ENCODE data around the gene TMEM8B.

TMEM8B gene

DNA sequence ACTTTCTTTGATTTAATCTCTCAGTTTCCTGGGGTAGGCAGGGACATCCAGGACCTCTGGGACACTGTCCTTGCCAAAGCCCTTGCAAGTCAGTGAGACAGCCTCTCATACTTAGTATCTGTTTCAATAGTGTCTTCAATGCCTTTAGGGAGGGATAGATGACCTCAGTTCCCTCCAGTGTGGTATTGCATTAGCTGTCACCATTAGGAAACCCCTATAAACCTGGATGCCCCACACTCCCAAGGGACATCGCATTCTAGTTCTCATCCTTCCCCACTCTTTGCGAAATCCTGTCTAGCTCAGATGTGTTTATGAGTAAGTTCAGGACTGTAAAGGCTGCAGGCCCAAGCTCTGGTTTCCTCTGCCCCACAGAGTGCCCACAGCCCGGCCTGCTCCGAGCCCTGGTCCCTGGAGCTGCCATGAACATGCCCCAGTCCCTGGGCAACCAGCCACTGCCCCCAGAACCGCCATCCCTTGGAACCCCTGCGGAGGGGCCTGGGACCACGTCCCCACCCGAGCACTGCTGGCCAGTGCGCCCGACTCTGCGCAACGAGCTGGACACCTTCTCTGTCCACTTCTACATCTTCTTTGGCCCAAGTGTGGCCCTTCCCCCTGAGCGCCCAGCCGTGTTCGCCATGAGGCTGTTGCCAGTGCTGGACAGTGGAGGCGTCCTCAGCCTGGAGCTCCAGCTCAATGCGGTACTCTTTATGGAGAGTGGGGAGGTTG is 13.2 kb downstream of the TMEM8B start:
- DNase-seq, result no peak

- no peak for DNase-seq
These were observed 13.8 kb downstream of the TMEM8B start for GRCh38 chr9:35842795-35843194.

DNA sequence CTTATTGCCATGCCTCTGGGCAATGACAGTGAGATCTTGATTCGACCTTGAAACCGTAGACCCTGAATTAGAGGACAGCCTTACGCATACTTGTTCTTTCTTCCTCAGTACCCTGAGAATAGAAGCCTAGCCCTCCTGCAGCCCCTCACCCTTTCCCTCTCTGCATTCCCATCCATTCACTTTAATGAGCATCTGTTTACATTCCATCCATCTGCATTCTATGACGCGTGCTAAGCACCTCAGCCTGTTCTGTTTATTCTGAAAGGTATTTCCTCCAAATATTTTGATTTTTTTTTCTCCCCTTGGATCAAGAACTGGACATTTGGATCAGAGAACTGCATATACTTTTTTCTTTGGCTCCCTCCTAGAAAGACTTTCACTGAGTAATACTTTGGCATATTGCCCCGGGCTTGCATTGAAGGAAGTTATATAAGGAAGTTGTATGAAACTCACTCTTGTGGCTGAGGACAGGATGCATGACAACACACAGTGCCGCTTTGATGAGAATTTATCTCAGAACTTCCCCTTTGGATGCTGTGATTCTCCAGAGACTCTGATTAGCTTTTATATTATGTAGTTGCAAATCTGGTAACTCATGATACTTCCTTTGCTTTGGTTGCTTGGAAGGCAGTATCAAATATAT is 15.7 kb downstream of the TMEM8B start:
- DNase-seq, result no peak

- no peak for DNase-seq
These were observed 17.1 kb downstream of the TMEM8B start for GRCh38 chr9:35845824-35846771.

DNA sequence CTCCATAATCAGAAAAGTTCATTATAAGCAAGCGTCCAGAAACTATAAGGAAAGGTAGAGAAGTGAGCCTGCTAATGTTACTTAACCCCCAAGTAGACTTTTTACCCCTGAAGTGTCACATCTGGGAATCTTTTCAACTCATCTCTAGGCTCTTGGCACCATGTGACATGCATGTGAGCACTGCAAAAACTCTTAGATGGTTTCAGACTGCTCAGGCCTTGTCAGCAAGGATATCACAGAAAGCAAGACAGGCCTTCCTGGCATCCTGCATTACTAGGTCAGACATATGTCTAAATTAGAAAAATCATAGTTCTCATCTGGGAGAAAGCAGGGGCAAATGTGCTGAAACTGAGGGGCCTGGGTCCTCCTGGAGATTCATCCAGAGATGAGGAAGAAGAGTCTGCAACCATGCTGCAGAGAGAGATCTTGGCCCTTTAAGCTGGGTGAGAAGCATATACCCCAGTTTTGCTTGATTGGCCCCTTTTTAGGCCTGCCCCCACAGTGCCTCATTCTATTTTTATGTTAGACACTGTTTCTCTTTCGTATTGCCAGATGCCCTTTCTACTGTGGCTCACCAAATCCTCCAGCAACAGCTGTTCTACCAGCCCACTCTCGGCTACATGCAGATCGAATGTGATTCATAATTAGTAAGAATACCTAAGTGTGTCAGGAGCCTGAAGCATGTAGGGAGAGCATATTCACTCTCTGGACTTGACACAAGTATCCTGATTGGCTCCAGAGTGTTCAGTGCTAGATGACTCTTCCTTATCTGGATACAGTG is 19.0 kb downstream of the TMEM8B start:
- DNase-seq, result no peak

DNA sequence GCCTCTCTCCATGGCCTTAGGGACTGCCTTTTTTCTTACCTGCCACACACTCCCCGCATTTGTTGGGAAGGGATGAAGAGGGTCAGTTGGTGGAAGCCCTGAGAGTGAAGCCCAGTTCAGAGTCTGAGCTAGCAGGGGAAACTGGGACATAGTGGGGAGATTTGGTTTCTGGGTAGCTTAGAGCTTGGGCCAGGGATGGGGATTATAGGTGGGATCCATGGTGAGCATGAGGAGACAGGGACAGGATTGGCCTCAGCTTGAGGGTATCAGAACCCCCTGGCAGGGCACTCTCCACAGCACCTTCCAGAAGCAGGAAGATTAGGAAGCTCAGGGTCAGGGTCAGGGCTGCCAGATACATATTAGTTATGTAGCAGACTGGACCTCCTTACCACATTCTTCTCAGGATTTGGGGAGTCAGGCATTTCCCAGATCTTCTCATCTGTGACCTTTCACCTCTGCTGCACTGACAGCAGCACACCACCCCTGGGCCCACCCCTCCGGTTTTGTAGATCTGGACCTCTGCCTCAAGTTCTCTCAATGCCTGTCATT is 23.3 kb downstream of the TMEM8B start:
- DNase-seq, result no peak

DNA sequence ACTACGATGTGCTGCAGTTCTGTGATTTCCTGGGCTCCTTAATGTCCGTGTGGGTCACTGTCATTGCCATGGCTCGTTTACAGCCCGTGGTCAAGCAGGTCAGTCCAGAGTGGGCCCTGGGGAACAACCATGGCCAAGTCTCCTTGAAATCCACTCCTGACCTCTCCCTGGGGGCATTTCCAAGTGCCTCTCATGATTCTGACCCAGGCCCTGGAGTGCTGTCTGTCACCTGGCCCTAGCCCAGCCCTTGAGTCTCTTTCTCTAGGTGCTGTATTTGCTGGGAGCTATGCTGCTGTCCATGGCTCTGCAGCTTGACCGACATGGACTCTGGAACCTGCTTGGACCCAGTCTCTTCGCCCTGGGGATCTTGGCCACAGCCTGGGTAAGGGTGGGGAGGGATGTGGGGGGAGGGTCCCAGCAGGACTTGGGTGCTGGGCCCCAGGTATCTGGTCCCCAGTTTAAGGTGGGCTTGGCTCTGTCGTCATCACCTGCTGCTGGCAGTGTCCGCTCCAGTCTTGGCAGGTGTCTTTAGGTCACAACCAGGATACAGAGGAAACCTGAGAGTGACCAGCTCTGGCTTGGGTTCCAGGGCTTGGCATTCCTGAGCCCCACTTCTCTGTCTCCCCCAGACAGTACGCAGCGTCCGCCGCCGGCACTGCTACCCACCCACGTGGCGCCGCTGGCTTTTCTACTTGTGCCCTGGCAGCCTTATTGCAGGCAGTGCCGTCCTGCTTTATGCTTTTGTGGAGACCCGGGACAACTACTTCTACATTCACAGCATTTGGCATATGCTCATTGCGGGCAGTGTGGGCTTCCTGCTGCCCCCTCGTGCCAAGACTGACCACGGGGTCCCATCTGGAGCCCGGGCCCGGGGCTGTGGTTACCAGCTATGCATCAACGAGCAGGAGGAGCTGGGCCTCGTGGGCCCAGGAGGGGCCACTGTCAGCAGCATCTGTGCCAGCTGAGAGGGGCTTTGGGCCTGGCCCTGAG is 24.1 kb downstream of the TMEM8B start:
- no peak for DNase-seq

DNA sequence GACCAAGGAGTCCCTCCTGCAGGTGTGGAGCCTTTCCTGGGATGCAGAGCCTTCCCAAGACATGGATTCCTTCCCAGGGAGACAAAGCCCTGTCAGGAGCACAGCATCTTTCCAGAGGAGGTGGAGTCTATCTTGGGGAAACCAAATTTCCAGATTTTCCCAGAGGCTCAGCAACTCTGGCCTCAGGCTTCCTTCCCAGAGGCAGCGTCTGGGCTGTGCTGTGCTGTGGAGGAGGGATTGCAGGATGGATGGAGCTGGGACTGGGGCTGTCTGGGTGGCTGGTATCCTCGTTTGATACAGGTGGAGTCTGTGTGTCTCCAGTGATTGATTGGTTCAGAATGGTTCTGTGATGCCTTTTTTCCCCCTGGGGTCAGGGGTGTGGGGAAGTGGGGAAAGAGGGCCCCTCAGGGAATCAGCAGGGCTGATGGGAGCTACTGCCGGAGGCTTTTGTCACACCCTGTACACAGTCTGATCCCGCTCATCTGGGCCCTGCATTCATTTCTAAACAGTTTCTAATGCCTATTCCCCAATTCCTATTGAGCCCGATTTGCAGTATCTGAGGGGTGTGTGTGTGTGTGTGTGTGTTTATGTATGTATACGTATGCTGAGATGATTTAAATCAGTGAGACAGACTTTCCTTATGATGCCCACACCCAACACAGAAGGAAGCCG is 25.2 kb downstream of the TMEM8B start:
- no peak for DNase-seq

DNA sequence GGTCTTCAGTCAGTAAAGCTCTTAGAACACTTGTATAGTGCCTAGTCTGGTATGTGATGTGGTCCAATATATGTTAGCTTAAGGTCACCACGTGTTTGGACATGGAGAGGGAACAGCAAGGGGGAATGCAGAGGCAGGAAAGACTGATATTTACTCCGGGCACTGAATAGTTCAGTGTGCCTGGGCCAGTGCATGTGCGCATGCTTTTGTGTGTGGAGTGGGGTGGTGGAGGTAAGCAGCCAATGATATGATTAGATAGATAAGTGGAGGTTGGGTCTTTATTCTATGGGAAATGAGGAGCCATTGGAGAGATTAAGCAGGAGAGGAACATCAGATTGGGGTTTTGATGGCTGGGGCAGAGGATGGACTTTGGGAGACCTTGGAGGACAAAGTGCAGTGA is 27.2 kb downstream of the TMEM8B start:
- DNase-seq, result no peak

DNA sequence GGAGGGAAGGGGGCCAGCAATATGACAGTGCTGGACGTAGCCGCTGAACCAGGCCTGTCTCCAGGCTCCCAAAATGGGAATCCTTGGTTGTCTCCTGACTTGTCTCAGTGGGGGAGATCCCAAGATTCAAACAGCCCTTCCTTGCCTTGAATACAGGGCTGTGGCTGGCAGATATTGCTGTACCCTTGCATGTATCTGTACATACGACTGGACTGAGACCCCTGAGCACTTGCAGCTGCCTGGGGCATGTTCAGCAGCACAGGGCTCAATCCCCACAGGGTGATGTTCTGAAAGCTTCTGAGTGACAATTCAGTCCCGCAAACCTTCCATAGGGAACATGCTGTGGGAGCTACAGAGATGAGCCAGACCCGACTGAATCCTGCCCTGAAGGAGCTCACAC is 27.9 kb downstream of the TMEM8B start:
- no peak for DNase-seq

DNA sequence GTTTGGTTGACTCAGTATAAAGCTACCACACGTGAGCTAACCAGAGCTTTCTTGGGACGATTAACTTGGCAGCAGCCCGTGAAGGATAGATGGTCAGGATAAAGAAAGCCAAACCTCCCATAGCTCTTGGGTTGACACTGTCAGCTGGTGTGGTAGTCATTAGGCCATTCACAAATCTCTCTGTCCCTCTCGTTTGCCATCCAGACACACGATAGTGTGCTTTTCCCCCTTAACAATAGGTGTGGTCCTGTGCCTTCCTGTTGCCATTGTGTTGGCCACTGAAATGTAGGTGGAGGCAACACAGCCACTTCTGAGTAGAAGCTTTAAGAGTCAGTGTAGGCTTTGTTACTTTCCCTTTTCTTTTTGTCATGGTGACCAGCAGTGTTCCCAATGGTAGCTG is 29.4 kb downstream of the TMEM8B start:
- no peak for DNase-seq

- no peak for DNase-seq
These were observed 30.4 kb downstream of the TMEM8B start for GRCh38 chr9:35859310-35859989.

- DNase-seq, result no peak
These were observed 30.9 kb downstream of the TMEM8B start for GRCh38 chr9:35859990-35860339.

DNA sequence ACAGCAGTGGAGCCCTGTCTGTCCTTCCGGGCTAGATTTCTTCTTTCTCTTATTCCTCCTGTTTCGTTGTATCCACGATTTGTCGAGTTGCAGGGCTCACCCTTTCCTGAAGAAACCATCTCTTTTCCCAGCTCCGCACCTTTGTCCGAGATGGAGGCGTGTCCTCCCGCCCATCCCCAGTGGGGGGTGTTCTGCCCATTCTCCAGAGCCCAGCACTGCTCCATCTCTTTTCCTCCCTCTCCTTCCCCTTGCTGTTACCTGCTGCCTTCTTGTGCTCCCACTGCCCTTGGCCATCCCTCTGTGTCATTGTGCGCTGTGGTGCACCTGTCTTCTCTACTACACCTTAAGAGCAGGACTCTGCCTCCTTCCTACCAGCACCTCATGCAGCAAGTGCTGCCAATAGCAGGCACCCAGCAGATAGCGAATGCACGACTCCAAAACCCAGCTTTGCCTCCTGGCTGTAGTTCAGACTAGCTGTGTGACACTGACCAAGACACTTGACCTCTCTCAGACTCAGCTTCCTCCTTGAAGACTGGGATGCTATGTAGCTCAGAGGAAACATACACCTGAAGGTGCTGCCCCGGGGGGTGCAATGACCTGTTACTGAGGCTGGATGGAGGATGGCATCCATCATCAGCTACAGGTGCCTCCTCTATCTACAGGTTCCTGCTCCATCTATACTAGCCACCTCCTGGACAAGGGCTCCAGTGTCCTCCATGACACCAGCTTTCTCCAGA is 32.3 kb downstream of the TMEM8B start:
- no peak for DNase-seq

GRCh38 chr9:35862328-35862727 is 33.3 kb downstream of the TMEM8B start:
- DNase-seq, result no peak

DNA sequence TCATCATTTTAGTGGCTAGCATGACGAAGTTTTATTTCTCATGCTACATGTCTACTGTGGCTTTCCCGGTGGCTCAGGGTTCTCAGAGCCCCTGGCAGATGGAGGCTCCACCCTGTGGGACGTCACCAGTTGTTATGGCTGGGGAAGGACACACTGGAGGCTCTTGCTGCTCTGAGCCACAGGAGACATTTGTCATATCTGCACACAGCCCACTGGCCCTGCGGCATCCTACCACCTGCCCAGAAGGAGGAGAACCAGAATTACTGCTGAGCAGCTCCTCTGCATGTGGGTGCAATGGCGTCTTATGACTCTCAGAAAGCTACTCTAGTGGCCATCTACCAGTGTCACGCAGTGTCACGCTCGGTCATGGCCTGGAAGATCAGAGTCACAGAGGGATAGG is 34.6 kb downstream of the TMEM8B start:
- no peak for DNase-seq

DNA sequence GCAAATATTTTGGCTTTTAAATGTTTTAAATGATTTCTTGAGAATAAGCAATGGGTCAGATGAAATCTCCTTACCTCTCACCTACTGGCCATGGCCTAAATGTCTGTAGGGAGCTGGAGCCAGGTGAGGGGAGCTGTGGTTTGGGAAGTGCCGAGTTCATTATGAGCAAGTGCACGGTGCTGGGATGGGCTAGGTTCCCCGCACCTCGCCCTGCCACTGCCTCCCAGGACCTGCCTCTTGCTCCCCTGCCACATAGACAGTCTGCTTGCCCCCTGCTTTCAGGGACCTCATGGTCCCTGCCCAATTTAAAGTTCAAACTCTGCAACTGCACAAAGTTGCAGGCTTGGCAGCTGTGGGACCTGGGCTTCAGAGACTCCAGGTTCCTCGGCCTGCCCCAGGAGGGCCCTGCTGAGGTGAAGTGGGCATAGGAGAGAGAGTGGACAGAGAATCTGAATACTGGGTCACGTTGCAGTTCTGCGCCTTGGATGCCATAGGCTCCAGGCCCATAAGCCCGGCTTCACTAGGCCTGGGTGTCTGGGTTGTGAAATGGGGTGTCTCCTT is 35.7 kb downstream of the TMEM8B start:
- no peak for DNase-seq

- no peak for DNase-seq
These were observed 38.5 kb downstream of the TMEM8B start for GRCh38 chr9:35867538-35867937.

- no peak for DNase-seq
These were observed 39.9 kb downstream of the TMEM8B start for GRCh38 chr9:35868933-35869332.
